Activated T-cell treated with anti-CD3 and anti-CD28 coated beads, Interleukin-2, amount 50 U/mL, for 4 hours (primary cell): ENCODE data around the gene SPATA31C1. TPM values are rescaled to one million over a fixed set of nuclear protein-coding genes. Genes with fewer than 3 reads are reported as not detected.

Experiments
- ATAC-seq, 2 donors: fragments of 200-7000 bp; cut with Tn5 transposase; one replicate each; pipeline ENCODE4 v1.10.0; 2021
- DNase-seq: peaks from one replicate; pipeline ENCODE4 v3.0.0-alpha.2; 2020
- H3K27me3 Mint-ChIP-seq: one replicate; pipeline ENCODE4 v1.8.0; 2021; ENCODE audit warnings: low read depth, mixed read lengths
- H3K36me3 Mint-ChIP-seq: one replicate; pipeline ENCODE4 v1.8.0; 2022; ENCODE audit warnings: mixed read lengths; ENCODE audit not compliant: insufficient read depth
- H3K4me1 Mint-ChIP-seq: one replicate; pipeline ENCODE4 v1.8.0; 2021; ENCODE audit warnings: low read depth, mixed read lengths
- H3K4me3 Mint-ChIP-seq: one replicate; pipeline ENCODE4 v1.8.0; 2021; ENCODE audit warnings: mild to moderate bottlenecking, moderate library complexity, mixed read lengths
- H3K9me3 Mint-ChIP-seq: one replicate; pipeline ENCODE4 v1.8.0; 2021; ENCODE audit warnings: mixed read lengths
- total RNA-seq, 3 donors: library from RNA; stranded (reverse); gene quantifications; one replicate each; pipeline ENCODE4 v1.2.1, GENCODE V29; 2021

The SPATA31C1 gene
- total RNA-seq, 3 donors from 2014 or later, result not detected

DNA sequence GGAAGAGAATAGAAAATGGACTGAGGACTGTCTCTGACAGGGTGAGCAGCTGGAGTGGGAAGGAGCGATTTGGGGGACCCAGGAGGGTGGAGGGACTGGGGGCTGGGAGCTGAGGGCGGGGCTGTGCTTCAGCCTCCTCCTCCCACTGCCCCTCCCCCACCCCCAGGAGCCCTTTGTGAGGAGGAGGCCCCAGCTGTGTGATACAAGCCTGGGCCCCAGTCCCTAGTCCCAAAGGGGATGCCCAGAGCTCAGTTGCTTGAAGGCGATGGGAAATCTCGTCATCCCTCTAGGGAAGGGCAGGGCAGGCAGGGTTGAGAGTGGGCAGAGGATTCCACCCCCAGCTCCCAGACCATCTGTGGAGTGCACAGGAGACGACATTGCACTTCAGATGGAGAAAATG is 35.1 kb upstream of the SPATA31C1 start, which contains the start of gene SPATA31E1:
Gene SPATA31E1, plus strand, starts transcription at position 251 of the 400 bp plus-strand sequence. Its CDS starts 15 bp downstream, at position 266.
- ATAC-seq, result no peak
- H3K4me1 Mint-ChIP-seq, result peaks cover 3% of the 10 kb centered on the region
- no peak for DNase-seq
- peaks cover 13% of the 10 kb centered on the region for H3K27me3 Mint-ChIP-seq
- no peaks in the 10 kb centered on the region for H3K9me3 Mint-ChIP-seq
- no peaks in the 10 kb centered on the region for H3K36me3 Mint-ChIP-seq
- no peak within 1 kb of the TSS for H3K4me3 Mint-ChIP-seq

DNA sequence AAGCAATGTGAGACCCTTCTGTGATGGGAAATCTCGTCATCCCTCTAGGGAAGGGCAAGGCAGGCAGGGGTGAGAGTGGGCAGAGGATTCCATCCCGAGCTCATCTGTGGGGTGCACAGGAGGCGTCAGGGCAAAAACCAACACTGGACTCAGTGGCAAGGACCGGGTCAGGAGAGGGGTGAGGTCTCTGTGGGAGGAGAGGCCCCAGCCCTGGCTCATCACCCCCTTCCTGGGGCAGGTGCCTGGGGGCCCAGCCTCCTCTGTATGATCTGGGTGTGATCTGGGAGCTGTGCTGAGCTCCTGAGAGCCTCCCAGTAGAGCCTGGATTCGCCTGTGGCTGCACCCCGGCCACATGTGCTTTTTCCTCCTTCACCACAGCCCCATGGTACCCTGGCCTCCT is 34.5 kb upstream of the SPATA31C1 start:
- Mint-ChIP-seq H3K9me3 (no peaks in the 10 kb centered on the region), H3K36me3 (no peaks in the 10 kb centered on the region), H3K4me3 (no peak overlapping the region), H3K4me1 (peaks cover 3% of the 10 kb centered on the region), H3K27me3 (peaks cover 13% of the 10 kb centered on the region)
- no peak for DNase-seq
- no peak for ATAC-seq

DNA sequence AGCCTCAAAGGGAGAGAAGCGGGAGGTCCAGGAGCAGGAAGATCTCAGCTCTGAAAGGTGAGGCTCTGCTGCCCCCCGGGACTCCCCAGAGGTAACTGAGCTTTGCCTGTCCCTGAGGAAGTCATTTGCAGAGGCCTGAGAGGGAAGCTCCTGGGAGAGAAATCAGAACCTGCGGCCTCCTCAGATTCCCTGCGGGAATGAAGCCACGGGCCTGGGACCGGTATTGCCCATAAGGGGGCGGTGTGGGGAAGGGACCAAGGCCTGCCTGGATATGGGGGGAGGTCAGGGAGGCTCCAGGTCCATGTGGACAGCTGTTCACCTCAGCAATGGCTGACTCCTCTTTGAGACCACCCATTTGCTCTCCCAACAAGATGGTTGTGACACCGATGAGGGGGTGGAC is 33.8 kb upstream of the SPATA31C1 start:
- Mint-ChIP-seq H3K4me1 (no peaks in the 10 kb centered on the region), H3K36me3 (no peaks in the 10 kb centered on the region), H3K9me3 (no peaks in the 10 kb centered on the region), H3K4me3 (no peak overlapping the region), H3K27me3 (peaks cover 10% of the 10 kb centered on the region)
- DNase-seq (no peak), ATAC-seq (no peak)

DNA sequence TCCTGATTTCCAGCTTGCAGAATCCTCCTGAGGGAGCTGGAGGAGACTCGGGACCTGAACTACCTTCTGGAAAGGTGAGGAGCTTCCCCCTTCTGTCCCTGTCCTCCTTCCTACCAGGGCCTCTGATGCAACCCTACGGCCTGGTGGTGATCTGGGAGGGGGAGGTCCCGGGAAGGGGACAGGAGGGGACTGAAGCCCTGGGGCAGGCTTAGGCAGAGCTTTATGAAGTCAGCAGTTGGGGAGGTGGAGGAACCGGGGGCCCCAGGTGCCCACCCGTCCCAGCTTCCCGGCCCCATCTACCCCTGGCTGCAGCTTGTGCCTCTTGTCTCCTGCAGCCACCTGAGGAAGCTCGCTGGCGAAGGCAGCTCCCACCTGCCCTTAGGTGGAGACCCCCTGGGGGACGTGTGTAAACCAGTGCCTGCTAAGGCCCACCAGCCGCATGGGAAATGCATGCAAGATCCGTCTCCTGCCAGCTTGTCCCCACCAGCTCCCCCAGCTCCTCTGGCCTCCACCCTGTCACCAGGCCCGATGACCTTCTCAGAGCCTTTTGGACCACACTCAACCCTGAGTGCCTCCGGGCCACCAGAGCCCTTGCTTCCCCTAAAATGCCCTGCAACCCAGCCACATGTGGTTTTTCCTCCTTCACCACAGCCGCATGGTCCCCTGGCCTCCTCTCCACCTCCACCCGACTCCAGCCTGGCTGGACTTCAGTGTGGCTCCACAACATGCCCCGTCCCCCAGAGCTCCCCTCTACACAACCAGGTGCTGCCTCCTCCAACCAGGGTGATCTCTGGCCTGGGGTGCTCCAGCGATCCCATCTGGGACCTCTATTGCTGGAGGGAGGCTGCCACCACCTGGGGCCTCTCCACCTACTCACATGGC is 32.9 kb upstream of the SPATA31C1 start:
- Mint-ChIP-seq H3K27me3 (peaks cover 10% of the 10 kb centered on the region), H3K4me1 (no peaks in the 10 kb centered on the region), H3K4me3 (no peak overlapping the region), H3K9me3 (no peaks in the 10 kb centered on the region), H3K36me3 (no peaks in the 10 kb centered on the region)
- ATAC-seq (no peak), DNase-seq (no peak)

DNA sequence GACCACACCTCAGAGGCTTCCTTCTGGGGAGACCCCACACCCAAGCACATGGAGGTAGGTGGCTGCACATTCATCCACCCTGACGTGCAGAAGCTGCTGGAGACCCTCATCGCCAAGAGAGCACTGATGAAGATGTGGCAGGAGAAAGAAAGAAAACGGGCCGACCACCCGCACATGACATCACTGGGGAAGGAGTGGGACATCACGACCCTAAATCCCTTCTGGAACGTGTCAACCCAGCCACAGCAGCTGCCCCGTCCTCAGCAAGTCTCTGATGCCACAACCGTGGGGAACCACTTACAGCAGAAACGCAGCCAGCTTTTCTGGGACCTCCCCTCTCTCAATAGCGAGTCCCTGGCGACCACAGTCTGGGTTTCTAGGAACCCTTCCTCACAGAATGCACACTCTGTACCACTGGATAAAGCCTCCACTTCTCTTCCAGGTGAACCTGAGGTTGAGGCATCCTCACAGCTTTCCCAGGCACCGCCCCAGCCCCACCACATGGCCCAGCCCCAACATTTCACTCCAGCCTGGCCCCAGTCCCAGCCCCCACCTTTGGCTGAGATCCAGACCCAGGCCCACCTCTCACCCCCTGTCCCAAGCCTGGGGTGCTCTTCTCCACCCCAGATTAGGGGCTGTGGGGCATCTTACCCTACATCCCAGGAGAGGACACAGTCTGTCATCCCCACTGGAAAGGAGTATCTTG is 32.1 kb upstream of the SPATA31C1 start:
- Mint-ChIP-seq H3K27me3 (peaks cover 8% of the 10 kb centered on the region), H3K4me1 (no peaks in the 10 kb centered on the region), H3K4me3 (no peak overlapping the region), H3K36me3 (no peaks in the 10 kb centered on the region), H3K9me3 (no peaks in the 10 kb centered on the region)
- no peak for DNase-seq
- no peak for ATAC-seq

DNA sequence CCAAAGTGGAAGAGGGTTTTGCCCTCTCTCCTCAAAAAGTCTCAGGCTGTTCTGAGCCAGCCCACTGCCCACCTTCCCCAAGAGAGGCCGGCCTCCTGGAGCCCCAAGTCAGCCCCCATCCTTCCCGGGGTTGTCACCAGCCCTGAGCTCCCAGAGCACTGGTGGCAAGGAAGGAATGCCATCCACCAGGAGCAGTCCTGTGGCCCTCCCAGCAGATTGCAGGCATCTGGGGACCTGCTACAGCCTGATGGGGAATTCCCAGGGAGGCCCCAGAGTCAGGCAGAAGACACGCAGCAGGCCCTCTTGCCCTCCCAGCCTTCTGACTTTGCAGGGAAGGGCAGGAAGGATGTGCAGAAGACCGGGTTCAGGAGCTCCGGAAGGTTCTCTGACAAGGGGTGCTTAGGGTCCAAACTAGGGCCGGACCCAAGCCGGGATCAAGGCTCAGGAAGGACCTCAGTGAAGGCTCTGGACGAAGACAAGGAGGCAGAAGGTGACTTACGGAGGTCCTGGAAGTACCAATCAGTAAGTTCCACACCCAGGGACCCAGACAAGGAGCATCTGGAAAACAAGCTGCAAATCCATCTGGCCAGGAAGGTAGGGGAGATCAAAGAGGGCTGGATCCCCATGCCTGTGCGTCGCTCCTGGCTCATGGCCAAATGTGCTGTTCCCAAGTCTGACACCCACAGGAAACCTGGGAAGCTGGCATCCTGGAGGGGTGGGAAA is 31.4 kb upstream of the SPATA31C1 start:
- Mint-ChIP-seq H3K4me3 (no peak overlapping the region), H3K36me3 (no peaks in the 10 kb centered on the region), H3K4me1 (no peaks in the 10 kb centered on the region), H3K9me3 (no peaks in the 10 kb centered on the region), H3K27me3 (peaks cover 8% of the 10 kb centered on the region)
- ATAC-seq, result no peak
- no peak for DNase-seq

DNA sequence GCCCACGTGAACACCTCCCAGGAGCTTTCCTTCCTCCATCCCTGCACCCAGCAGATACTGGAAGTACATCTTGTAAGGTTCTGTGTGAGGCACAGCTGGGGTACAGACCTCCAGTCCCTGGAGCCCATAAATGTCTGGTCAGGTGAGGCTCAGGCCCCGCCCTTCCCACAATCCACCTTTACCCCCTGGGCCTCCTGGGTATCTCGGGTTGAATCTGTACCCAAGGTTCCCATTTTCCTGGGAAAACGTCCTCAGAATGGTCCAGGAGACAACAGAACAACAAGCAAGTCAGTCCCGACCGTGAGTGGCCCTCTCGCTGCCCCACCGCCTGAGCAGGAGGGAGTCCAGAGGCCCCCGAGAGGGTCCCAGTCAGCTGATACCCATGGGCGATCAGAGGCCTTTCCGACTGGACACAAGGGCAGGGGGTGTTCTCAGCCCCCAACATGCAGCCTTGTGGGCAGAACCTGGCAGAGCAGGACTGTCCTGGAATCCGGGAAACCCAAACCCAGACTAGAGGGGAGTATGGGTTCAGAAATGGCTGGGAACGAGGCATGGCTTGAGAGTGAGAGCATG is 30.7 kb upstream of the SPATA31C1 start:
- Mint-ChIP-seq H3K9me3 (no peaks in the 10 kb centered on the region), H3K36me3 (no peaks in the 10 kb centered on the region), H3K4me1 (no peaks in the 10 kb centered on the region), H3K4me3 (no peak overlapping the region), H3K27me3 (peaks cover 8% of the 10 kb centered on the region)
- DNase-seq, result no peak
- ATAC-seq, result no peak

DNA sequence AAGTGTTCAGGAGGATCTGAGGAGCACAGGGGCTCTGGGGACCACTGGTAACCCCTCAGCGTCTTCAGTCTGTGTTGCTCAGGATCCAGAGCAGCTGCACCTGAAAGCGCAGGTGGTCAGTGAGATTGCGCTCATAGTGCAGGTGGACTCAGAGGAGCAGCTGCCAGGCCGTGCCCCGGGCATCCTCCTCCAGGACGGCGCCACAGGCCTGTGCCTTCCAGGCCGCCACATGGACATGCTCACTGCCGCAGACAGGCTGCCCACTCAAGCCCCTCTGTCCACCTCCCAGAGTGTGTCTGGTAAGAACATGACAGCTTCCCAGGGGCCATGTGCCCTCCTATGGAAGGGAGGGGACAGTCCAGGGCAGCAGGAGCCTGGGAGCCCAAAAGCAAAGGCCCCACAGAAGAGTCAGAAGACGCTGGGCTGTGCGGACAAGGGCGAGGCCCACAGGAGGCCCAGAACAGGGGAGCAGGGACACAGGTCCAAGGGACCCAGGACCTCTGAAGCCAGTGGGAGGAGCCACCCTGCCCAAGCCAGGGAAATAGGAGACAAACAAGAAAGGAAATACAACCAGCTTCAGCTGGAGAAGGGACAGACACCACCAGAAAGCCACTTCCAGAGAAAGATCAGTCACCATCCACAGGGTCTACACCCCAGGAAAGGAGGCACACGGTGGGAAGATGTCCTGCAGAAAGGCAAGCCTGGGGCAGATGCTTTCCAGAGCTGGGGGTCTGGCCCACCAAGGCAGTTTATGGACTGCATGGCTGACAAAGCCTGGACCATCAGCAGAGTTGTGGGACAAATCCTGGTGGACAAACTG is 29.9 kb upstream of the SPATA31C1 start:
- H3K4me1 Mint-ChIP-seq, result no peaks in the 10 kb centered on the region
- no peak overlapping the region for H3K4me3 Mint-ChIP-seq
- peaks cover 8% of the 10 kb centered on the region for H3K27me3 Mint-ChIP-seq
- no peaks in the 10 kb centered on the region for H3K36me3 Mint-ChIP-seq
- DNase-seq (no peak), ATAC-seq (no peak)
- H3K9me3 Mint-ChIP-seq, result no peaks in the 10 kb centered on the region

DNA sequence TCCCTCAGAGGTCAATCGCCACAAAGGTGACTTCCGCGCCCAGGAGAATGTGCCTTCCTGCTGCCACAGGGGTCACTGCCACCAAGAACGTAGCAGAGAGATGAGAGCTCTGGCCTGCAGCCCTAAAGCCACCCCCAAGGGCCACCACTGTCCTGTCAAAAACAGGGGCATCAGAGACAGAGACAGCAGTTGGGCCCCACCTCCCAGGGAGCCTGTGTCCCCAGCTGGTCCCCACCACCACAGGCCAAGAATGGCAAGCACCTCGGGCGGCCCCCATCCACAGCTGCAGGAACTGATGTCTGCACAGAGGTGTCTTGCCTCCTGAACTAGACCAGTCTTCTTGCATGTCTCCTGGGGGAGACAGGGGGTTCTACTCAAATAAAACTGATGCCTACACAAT is 29.3 kb upstream of the SPATA31C1 start:
- Mint-ChIP-seq H3K4me1 (no peaks in the 10 kb centered on the region), H3K4me3 (no peak overlapping the region), H3K9me3 (no peaks in the 10 kb centered on the region), H3K36me3 (no peaks in the 10 kb centered on the region), H3K27me3 (peaks cover 8% of the 10 kb centered on the region)
- ATAC-seq (no peak), DNase-seq (no peak)

DNA sequence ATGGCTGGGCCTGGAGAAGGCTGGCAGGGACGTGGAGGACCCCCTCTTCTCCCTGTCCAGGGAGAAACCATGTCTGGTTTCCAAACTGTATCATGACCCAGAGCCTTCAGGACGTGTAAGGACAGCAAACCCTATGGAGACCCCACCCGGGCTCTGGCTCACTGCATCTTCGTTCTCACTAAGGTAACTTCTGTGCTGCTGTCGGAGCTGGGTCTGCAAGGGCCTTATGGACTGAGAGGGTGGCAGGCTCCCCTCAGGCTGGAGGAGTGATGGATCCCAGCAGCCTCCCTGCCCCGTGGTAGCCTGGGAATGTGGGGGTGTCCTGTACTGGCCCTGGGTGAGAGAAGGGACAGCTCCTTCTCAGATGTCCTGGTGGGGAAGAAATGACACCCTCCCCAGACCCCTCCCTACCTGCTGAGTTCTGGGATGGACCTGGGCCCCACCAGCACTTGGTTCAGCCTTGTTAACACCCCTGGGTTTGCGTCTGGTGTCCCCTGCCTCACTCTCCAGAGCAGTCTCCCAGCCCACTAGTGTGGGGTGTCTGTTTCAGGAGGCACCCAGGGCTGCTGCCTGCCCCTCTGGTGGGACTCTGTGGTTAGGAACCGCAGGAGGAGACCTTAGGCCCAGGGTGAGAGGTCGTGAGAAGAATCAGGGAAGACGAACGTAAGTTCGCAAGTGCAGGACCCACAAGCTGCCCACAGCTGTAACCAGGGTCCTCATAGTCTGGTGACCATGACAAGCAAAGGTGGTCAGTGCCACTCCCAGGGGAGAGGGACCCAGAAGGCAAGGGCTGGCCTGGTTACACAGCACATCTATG is 28.5 kb upstream of the SPATA31C1 start:
- Mint-ChIP-seq H3K36me3 (no peaks in the 10 kb centered on the region), H3K4me1 (no peaks in the 10 kb centered on the region), H3K9me3 (peaks cover 3% of the 10 kb centered on the region), H3K27me3 (peaks cover 8% of the 10 kb centered on the region), H3K4me3 (no peak overlapping the region)
- DNase-seq, result no peak
- no peak for ATAC-seq

DNA sequence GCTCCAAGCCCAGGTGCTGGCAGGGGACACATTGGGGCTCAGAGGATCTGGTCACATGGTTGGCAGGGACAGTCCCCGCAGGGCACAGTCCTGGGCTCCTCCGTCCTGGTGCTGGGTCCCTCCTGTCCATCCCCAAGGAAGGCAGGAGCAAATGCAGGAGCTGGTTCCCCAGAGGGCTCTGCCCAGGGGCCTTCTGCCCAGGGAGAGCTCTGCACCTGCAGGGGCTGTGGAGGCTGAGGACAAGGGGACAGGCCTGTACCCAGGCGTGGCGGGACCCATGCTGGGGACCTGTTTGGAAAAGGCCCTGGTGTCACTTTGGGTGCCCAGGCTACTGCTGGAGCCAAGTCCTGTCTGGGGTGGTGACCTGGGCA is 27.9 kb upstream of the SPATA31C1 start:
- Mint-ChIP-seq H3K27me3 (peaks cover 11% of the 10 kb centered on the region), H3K4me1 (no peaks in the 10 kb centered on the region), H3K36me3 (no peaks in the 10 kb centered on the region), H3K4me3 (no peak overlapping the region), H3K9me3 (peaks cover 3% of the 10 kb centered on the region)
- ATAC-seq, result no peak
- DNase-seq, result no peak

DNA sequence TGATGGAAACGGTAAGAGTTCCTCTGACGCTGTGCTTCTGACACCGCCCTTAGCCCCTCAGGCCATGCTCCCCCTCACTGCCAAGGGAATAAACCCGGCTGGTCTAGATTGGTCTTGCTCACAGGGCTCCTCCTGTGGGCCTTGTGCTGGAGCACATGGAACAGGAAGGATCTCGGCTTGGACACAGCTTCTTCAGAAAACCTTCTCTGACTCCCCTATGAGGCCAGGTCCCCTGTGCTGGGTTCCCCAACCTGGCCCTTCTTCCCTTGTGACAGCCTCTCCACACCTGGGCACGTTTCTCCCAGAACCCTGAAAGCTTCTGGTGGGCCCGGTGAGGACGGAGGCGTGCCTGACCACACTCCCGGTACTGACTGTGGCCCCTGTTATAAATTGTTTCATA is 26.9 kb upstream of the SPATA31C1 start:
- ATAC-seq (no peak), DNase-seq (no peak)
- no peak overlapping the region for H3K4me3 Mint-ChIP-seq
- no peaks in the 10 kb centered on the region for H3K36me3 Mint-ChIP-seq
- H3K27me3 Mint-ChIP-seq, result peaks cover 9% of the 10 kb centered on the region
- H3K9me3 Mint-ChIP-seq, result peaks cover 3% of the 10 kb centered on the region
- no peaks in the 10 kb centered on the region for H3K4me1 Mint-ChIP-seq

DNA sequence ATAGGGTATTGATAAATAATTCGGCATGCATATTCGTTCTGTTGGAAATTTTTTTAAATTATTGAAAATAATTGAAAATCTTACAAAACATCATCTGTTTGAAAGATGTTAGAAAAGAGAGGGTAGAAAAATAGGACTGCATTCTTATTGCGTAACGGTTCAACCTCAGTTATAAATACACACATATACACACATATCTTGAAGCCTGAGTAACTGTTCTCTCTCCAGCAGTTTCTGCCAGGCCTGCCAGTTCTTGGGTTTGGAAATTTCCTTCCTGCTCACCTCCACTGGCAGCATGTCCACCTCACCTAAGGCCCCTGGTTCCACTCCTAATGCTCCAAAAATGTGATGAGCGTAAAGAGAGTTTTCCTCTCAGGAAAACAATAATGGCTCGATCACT is 26.0 kb upstream of the SPATA31C1 start:
- no peaks in the 10 kb centered on the region for H3K4me1 Mint-ChIP-seq
- DNase-seq (no peak), ATAC-seq (no peak)
- peaks cover 10% of the 10 kb centered on the region for H3K27me3 Mint-ChIP-seq
- H3K9me3 Mint-ChIP-seq, result peaks cover 3% of the 10 kb centered on the region
- no peak overlapping the region for H3K4me3 Mint-ChIP-seq
- H3K36me3 Mint-ChIP-seq, result no peaks in the 10 kb centered on the region
